ENCODE data around the gene GBP2.
"Not testable (repeated sequence)": the region's sequence is repeated elsewhere in the genome, so short reads cannot be mapped to it uniquely, and the experiment has no call there.

GBP2 gene

DNA sequence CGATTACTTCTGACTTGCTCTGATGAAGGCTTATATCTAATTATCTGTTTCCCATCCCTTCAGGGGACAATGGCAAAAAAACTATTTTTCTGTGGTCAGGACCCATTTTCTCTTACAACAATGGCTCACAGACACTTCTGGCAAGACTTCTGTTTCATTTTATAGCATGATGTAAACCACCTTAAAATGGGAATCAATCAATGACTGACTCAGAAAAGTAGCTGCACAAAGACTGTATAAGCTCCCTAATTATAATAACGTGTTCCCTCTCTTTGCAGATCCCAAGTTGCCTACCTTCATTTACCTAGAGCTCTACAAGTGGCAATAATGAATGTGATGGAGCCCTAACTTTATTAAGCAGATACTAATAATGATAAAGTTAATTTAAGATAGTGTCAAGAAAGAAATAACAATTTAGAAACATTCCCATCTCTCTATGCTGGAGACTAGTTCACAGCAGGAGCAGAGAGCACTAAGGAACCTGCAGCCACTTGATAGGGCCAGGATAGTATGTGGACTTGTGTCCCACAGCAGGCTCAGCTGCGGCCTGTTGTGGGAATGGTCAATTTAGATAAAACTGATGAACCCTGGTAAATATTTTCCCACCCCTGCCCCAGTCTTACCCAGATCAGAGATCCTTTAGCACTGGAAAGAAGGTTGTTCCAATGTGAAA, 538 bp downstream of the GBP2 start:
- no peak for DNase-seq

DNA sequence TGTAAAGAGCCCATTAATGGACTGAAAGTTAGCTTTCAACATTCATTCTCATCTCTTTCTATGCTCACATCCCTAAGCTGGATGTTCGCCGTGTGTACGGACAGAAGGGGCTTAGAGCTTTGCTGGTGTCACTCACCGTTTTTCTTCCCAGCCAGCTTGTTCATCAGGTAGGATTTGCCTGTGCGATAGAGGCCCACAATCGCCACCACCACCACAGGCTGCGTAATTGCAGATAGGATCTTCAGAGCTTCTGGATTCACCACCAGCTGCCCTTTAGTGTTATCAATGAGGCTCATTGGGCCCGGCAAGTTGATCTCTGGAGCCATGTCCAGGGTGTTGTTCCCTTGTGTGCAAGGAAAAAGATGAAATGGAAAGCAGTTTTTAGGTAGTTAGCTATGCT, 4.3 kb downstream of the GBP2 start:
- peak; percentile 34 for DNase-seq

DNA sequence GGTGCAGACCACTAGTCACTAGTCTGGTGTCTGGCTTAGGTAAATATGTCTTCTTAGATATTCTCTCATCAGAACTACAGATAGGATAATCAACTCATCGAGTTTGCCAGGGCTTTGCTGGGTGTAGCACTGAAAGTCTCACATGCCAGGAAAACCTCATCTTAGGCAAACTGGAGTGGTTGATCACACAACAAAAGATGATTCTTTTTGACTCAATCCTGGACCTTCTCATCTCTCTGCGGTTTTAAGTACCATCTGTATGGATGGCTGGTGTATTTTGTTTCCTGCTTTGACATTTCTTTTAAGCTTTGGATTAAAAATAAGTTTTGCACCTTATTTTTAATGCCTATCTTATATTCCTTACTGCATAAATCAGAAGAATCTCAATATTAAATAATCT, 11.3 kb downstream of the GBP2 start:
- no peak for DNase-seq

DNA sequence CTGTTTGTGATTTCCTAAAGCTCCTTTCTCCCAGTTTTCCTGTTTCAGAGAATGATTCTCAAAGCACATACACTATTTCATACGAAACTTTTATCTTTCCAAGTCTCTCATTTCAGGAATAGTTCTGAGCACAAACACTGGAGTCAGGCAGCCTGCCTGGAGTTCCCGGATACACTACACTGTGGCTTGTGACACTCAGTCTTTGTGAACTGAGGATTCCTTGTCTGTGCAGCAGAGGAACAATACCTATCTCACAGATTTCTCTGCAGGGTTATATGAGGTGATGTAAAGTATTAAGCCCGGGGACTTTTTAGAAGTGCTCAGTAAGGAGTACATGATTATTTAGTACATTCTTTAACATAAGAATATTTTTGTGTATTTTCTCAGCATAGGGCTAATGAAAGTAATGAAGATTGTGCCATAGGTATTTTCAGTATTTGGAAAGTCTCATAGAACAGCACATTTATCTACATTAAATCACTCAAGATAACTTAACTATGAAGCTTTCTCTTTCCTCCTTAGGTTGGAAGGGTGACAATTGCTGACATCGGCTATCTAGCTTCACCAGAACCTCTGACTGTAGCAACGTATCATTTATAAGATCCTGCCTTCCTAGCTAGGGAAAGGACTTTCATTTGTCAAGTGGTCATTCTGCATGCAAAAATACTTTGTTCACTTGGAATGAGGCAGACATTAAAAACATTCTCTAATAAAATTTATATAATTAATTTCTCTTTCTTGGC, 12.9 kb downstream of the GBP2 start:
- DNase-seq, result no peak

DNA sequence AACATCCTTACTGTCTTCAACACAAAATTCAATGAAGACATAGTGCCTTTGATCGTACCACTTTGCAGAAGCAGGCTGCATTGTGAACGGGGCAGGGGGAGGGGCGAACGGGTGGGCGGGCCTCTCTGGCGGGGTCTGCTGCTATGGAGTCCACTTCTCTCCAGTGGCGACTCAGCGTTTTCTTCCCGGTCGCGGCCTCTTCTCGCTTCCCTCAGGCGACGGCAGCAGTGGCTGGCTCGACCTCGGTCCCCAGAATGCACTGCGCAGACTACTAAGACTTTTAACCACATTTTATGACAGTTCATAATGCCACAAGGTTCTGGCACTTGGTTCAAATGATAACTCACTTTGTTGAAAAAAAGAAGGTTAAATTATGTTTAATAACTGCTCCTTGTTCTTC, 21.2 kb downstream of the GBP2 start:
- no peak for DNase-seq

DNA sequence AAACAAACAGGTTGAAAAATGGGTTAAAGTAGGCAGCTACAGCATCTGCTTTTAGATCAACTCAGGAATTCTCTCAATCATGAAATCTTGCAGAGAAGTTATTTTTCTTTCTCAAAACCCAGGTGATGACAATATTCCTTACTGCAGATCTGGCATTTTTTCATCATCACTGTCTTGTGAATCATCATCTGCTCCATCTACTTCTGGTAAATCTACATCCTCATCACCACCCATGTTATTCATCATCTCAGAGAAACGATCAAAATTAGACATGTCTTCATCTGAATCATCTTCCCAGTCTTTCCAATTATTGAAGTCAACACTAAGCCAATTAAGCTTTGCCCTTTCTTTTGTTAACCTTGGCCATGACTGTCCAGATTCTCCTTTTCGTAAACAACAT, 21.8 kb downstream of the GBP2 start:
- no peak for DNase-seq

DNA sequence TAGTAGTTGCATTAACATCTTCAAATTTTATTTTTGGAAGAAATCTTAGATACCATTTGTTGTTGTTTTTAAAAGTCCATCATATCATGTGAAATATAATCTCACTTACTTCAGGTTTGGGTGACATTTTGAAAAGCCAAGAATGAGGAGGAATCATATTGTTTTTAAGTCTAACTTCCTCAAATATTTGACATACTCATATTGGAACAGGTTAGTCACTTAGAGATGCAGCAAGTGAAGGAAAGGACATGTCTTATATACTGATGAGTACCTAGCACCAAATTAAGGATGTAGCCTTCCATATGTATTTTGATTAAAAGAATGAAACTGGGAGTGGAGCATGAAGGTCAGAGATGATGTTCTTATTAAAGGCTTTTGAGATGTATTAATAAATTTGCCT, 23.9 kb downstream of the GBP2 start:
- no peak for DNase-seq

DNA sequence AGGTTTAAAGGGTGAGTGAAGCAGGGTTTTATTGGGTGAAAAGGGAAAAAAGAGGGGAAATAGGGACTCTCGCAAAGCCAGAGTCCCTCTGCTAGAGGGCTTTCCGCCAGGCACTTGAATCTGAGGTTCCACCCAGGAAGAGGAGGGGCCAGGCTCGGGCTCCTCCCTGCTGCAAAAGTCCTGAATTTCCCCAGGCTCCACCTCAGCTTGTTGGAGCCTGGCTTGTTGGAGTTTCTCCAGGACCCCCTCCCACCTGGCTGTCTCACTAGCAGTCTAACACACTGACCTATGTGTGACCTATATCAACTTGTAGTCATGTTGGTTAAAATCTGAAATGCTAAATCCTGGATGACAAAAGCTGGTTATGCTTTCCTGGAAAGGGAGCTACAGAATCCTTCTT, 25.5 kb downstream of the GBP2 start:
- DNase-seq, result no peak

DNA sequence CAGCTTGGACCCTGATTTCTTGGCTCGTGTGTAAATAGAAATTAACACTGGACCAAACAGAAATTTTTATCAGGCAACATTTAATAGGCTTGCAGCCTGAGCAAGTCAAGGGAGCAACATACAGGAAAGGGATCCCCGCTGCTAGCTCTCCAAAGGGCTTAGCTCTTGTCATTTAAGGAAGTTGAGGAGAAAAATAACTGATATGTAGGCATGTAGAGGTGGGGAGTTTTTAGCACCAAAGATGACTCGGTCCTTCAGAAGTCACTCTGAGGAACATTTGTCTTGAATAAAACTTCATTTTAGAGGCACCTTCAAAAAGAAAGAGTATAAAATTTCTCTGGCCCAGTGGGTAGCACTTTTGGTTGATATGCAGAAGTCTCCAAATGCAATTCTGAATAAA, 27.1 kb downstream of the GBP2 start:
- DNase-seq, result no peak

DNA sequence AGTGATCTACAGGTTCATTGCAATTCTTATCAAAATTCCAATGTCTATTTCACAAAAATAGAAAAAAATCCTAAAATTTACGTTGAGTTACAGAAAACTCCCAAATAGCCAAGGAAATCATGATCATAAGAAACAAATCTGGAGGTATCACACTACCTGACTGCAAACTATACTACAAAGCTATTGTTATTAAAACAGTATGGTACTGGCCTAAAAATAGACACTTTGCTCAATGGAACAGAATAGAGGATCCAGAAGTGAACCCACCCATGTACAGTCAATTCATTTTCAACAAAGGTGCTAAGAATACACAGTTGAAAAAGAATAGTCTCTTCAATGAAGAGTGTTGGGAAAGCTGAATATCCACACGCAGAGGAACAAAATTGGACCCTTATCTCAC, 30.2 kb downstream of the GBP2 start:
- no peak for DNase-seq

DNA sequence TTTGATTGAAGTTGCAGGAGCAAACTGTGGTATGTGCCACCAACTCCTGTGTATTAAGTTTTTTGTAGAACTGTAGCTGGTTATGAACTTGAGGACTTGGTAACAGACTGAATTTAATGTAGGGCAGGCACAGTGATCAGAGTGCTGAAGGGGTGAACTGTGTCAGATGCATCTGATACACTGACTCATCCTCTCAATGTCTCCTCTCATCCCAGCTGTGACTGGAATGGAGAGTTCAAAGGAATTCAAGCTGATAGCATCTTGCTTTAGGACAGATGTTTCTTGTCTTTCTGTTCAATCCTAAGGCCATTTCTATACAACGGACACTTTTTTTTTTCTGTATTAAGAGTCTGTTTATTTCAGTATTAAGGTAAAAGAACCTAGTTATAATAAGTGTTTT, 36.0 kb downstream of the GBP2 start:
- DNase-seq, result no peak

DNA sequence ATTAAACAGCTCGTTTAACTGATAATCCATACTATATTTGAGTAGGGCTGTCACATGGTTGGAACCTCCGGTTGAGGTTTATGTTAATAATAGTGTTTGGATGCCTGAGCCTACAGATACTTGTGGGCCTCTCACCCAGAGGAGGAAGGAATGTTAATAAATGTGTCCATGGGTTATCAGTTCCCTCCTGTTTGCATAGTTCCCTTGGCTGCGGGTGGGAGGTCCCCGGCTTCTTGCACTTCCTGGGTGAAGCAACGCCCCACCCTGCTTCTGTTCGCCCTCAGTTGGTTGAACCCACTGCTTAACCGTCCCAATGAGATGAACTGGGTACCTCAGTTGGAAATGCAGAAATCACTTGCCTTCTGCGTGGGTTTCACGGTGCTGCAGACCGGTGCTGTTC, 37.3 kb downstream of the GBP2 start:
- DNase-seq, result no peak

DNA sequence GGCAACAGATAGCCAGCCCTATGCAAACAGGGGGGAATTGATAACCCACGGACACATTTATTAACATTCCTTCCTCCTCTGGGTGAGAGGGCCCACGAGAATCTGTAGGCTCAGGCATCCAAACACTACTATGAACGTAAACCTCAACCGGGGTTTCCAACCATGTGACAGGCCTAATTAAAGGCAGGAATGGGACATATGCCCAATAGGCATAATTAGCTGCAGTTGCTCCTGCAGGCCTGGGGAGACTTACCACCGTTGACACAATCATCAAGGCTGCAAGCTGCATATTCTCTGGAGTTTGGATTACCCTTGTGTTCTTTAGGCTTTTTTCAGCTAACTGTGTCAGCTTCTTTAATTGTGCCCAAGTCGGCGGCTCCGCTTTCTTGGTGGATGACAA, 38.7 kb downstream of the GBP2 start:
- DNase-seq, result no peak

DNA sequence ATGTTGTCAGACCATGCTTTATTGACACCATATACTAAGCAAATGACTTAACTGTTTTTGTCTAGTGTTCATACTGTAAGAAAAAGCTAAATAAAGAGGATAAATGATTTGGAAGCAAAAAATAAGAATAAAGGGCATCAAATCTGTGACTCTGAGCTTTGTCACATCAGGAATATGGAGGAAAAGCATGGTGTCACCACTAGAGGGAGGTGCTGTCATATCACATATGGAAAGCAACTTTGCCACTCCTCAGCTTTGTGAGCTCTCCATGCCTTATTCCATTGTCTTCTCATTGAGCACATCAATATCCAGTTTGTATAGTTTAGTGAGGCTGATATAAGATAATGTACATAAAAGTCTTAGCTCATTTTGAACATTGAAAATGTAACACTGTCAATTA, 40.1 kb downstream of the GBP2 start:
- peak; percentile 58 for DNase-seq

DNA sequence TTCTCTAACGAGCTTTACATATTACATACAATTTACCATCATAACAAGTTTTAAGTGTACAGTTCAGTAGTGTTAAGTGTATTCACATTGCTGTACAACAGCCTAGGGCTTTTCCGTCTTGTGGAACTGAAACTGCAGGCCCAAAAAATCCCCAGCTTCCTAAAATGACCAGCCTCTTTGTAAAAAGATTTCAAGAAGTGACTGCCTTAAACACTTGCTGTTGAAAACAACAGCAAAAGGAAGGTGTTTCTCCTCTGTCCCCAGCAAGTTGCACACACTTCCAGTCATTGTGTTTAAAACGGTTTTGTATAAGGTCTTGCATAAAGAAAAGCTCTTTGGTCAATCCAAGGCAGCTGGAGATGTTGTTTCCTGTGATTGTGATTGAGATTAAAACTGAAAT, 44.9 kb downstream of the GBP2 start:
- DNase-seq, result no peak

DNA sequence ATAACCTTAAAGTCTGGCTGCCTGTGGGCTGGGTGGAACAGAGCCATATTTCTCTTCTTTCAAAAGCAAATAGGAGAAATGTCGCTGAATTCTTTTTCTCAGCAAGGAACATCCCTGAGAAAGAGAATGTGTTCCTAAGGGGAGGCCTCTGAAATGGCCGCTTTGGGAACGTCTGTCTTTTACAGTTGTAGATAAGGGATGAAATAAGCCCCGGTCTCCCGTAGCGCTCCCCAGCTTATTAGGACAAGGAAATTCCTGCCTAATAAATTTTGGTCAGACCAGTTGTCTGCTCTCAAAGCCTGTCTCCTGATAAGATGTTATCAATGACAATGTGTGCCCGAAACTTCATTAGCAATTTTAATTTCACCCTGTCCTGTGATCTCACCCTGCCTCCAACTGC, 45.8 kb downstream of the GBP2 start:
- not testable (repeated sequence) for DNase-seq

DNA sequence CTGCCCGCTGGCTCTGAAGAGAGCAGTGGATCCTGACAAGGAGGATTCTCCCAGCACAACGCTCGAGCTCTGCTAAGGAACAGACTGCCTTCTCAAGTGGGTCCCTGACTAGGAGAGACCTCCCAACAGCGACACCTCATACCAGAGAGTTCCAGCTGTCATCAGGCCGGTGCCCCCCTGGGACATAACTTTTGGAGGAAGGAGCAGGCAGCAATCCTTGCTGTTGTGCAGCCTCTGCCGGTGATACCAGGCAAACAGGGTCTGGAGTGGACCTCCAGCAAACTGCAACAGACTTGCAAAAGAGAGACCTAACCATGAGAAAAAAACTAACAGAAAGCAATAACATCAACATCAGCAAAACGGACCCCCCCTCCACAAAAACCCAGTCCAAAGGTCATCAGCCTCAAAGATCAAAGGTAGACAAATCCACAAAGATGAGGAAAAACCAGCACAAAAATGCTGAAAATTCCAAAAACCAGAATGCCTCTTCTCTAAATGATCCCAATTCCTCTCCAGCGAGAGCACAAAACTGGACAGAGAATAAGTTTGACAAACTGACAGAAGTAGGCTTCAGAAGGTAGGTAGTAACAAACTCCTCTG, 53.3 kb downstream of the GBP2 start:
- not testable (repeated sequence) for DNase-seq

DNA sequence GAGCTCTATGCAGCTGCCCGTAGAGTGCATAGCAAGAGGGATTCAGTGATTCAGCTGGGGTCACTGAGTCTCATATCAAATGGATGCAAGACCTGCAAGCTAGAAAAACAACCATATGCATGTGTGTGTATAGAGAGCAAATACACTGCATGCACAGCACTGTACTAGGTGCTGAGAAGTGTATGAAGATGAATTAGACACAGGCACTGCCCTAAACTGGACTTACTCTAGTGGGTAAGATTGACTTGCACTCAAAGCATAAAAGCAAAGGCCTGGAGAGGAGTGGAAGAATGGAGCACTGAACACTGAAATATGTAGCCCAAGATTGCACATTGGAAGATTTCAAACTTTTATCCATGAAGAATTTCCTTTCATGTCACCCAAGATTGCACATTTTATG, 55.4 kb downstream of the GBP2 start:
- DNase-seq, result no peak

DNA sequence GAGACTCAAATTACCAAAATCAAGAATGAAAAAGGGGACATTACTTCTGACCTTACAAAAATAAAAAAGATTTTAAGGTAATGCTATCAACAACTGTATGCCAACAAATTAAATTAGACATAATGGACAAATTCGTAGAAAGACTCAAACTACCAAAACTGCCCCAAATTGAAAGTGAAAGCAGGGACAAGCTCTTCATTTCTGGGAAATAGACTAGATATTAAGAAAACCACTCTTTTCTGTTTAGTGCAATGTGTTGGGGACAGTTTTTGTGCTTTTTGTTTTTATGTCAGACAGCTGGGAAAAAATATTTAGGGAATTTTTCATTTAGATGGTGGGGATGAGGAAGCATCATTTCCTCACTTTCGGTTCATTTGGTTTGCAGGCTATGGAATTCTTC, 56.0 kb downstream of the GBP2 start:
- no peak for DNase-seq

DNA sequence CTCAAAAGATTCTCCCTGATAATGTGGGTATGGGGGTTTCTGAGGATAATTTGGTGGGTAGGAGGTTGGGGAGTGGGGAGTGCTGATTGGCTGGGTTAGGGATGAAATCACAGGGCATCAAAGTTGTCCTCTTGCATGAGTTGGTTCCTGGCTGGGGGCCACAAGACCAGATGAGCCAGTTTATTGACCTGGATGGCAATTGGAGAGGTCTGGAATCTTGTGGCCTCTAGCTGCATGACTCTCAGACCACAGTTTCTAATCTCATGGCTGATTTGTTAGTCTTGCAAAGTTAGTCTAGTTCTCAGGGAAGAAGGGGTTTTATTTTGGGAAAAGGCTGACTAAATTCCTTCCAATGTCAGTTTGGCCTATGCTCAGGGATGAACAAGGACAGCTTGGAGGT, 57.6 kb downstream of the GBP2 start:
- no peak for DNase-seq

DNA sequence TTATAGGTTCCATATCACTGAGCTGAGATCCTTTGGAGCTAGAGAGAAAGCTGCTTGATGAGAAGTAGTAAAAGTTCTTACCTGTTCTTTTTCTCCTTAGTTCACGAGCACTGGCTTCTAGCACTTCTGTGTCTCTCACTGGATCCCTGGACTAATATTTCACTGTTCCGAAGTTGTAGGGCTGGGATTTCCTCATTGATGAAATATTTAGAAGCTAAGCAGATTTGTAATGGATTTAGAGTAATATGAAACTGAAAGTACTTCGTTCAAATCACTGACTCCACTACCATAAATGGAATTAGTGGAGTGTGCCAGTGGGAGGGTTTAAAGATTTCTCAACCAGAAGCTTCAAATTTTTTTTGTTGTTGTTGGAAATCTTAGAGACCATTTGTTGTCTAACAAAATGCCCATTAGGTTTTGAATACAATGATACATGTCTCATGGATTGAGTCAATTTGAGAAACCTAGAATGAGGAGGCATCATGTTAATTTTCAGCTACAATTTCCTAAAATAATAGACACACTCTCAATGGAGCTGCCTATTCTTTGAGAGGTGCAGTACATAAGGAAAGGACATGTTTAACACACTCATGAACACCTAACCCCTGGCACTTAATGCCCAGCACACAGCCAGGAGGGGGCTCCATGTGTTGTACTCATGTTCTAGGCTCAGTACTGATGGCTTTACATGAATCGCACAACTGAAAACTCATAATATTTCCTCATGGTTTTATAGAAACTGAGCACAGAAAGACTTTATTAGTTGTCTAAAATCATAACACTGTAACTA, 60.6 kb downstream of the GBP2 start, which contains the start of gene GBP1:
GBP1 (minus strand) TSS at position 130 of the 790 bp plus-strand sequence. CDS start 1,974 bp downstream, outside the sequence.
- no peak for DNase-seq

DNA sequence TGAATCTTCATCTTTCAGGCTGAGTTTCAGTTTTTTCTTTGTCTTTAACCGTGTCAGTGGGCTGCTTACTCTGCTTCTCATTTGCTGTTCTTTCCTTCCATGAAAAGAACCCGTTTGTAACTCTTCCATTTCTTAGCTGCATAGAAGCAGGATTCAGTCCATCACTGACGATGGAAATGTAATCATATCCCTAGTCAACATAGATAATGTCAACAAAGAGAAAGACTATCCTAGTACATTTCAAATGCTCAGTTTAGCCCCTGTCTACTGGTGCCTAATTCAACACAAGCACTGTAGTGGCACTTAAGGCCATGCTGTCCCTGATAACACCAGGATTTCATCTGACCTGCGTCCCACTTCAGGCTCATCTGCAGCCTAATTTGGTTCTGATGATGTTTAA, 61.3 kb downstream of the GBP2 start:
- no peak for DNase-seq

DNA sequence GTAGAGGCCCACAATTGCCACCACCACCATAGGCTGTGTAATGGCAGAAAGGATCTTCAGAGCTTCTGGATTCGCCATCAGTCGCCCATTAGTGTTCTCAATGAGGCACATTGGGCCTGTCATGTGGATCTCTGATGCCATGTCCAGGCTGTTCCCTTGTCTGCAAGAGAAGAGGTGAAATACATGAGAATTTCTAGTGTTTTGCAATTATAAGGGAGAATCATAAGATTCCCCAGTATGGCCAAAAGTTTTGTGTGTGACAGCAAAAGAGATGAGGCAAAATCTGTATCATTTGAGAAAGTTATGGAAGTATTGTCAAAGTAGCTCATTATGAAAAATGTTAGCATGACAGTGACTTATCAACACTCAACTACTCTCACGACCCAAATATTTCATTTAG, 62.8 kb downstream of the GBP2 start:
- DNase-seq, result no peak

DNA sequence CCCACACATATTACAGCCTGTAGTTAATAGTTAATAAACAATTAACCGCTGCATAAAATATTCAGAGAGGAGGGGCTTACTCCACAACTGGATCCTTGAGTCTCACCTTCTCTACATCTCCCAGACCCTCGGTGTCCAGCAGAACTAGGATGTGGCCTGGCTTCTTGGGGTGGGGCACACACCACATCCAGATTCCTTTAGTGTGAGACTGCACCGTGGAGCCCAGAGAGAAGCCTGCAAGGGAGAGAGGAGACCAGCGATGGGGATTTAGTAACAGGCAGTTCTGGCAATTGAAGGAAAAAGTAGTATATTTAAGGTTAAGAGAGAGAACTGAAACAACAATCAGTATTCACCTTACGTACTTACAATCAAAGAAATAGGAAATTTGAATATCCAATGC, 65.8 kb downstream of the GBP2 start:
- no peak for DNase-seq
